CD4-positive, alpha-beta memory T cell (primary cell): ENCODE results near the gene TAF6. TPM values are rescaled to one million over a fixed set of nuclear protein-coding genes. Genes with fewer than 3 reads are reported as not detected.
A peak's percentile ranks its signal among the peaks of the same experiment; 100 is the strongest.

Experiments
- CTCF ChIA-PET: fragments of 350-600 bp; sonication (Branson Sonifier 250); formaldehyde crosslinking; loops from one replicate; lab custom pipeline; 2021; ENCODE audit warnings: inconsistent platforms; ENCODE audit not compliant: partially characterized antibody; lab: Charles Lee
- POLR2A ChIA-PET: fragments of 350-600 bp; sonication (Branson Sonifier 250); formaldehyde crosslinking; loops from one replicate; lab custom pipeline; 2021; ENCODE audit not compliant: partially characterized antibody; lab: Charles Lee
- DNase-seq, 5 donors: peaks; one replicate each; pipeline versions ENCODE4 v3.0.0 to v3.0.0-alpha.2; 2020 to 2022; ENCODE audit warnings: mixed read lengths in 1 of 5
- H3K27ac ChIP-seq: one replicate; pipeline ENCODE4 v1.7.0; 2013; ENCODE audit warnings: low read depth, low read length
- H3K27me3 ChIP-seq: 2 replicates; pipeline ENCODE4 v1.7.0; 2013; ENCODE audit warnings: mild to moderate bottlenecking, low read length, moderate library complexity; ENCODE audit not compliant: insufficient read depth
- H3K36me3 ChIP-seq: 2 replicates; pipeline ENCODE4 v1.7.0; 2013; ENCODE audit warnings: mild to moderate bottlenecking, low read length, moderate library complexity; ENCODE audit not compliant: insufficient read depth
- H3K4me1 ChIP-seq: 2 replicates; pipeline ENCODE4 v1.7.0; 2013; ENCODE audit warnings: mild to moderate bottlenecking, low read length, moderate library complexity; ENCODE audit not compliant: insufficient read depth
- H3K4me3 ChIP-seq, 2 donors: one replicate each; pipeline ENCODE4 v1.7.0; 2013; ENCODE audit warnings: low read length in 2 of 2, mild to moderate bottlenecking in 1 of 2
- H3K9me3 ChIP-seq, 2 donors: one replicate each; pipeline ENCODE4 v1.7.0; 2013; ENCODE audit warnings: low read length in 2 of 2, control low read depth in 1 of 2; ENCODE audit not compliant: control insufficient read depth in 1 of 2
- H3K27ac Mint-ChIP-seq, 7 donors: one replicate each; pipeline ENCODE4 v1.8.0; 2020 to 2021; ENCODE audit warnings: mixed read lengths in 7 of 7, mild to moderate bottlenecking in 6 of 7, inconsistent platforms in 3 of 7, moderate library complexity in 3 of 7
- H3K27me3 Mint-ChIP-seq, 2 donors: one replicate each; pipeline ENCODE4 v1.8.0; 2020 to 2021; ENCODE audit warnings: mixed read lengths in 2 of 2
- H3K36me3 Mint-ChIP-seq, 2 donors: one replicate each; pipeline ENCODE4 v1.8.0; 2020 to 2021; ENCODE audit warnings: mixed read lengths in 2 of 2, inconsistent platforms in 1 of 2, mild to moderate bottlenecking in 1 of 2
- H3K4me1 Mint-ChIP-seq, 4 donors: one replicate each; pipeline ENCODE4 v1.8.0; 2020 to 2021; ENCODE audit warnings: mixed read lengths in 4 of 4, mild to moderate bottlenecking in 1 of 4
- H3K4me3 Mint-ChIP-seq, 8 donors: one replicate each; pipeline ENCODE4 v1.8.0; 2020 to 2021; ENCODE audit warnings: mixed read lengths in 8 of 8, mild to moderate bottlenecking in 7 of 8, moderate library complexity in 6 of 8, inconsistent platforms in 3 of 8
- H3K9me3 Mint-ChIP-seq, 8 donors: one replicate each; pipeline ENCODE4 v1.8.0; 2020 to 2021; ENCODE audit warnings: mixed read lengths in 8 of 8, mild to moderate bottlenecking in 5 of 8, inconsistent platforms in 3 of 8, moderate library complexity in 1 of 8
- intact Hi-C: fragments of 100-400 bp; cut with micrococcal nuclease; formaldehyde crosslinking; loops from one replicate; pipeline ENCODE4 v1.15.1; 2023
- polyA plus RNA-seq, 2 donors: library from polyadenylated mRNA; unstranded; fragments of 300-500 nt; fragmentation: Illumina TruSeq; gene quantifications; one replicate each; pipeline ENCODE4 v1.2.3, GENCODE V29; 2021
- total RNA-seq, 2 experiments: library from RNA; stranded (reverse); gene quantifications; one replicate each; pipeline ENCODE4 v1.2.3, GENCODE V29; 2021

Gene TAF6
- total and polyA plus RNA-seq, 4 experiments from 2014 or later, result 25.3 to 62.2 (median 48.4) TPM

GRCh38 chr7:100124301-100125230, 5.4 kb upstream of the TAF6 start:
- intact Hi-C loops, result no loop called here
- ChIA-PET POLR2A (interaction anchor here (1.1 to 7.9 kb wide), 5 partner anchors 22 to 304 kb away, joined by 3 to 175 read pairs (median 6); partner anchors contain the start of genes AP4M1, MCM7, PVRIG and ZCWPW1), CTCF (interaction anchor here (0.9 to 1.2 kb wide), 4 partner anchors 9 to 283 kb away, joined by 3 to 4 read pairs (median 3); partner anchors contain the start of genes AP4M1 and MCM7)
- Histone ChIP-seq H3K27me3 (no peaks in the 10 kb centered on the region), H3K4me3 (no peak overlapping the region), H3K27ac (no peak overlapping the region), H3K4me1 (peaks cover 45% of the 10 kb centered on the region), H3K9me3 (no peaks in the 10 kb centered on the region), H3K36me3 (peaks cover 9% of the 10 kb centered on the region)
- H3K27me3 Mint-ChIP-seq, result no peaks in the 10 kb centered on the region
- H3K4me3 Mint-ChIP-seq, result peak overlapping the region in 7 of 8 donors; percentile 11 to 96 (median 28)
- peaks cover 0 to 3% (median 0%) of the 10 kb centered on the region in 8 donors for H3K9me3 Mint-ChIP-seq
- peaks cover 26 to 53% (median 36%) of the 10 kb centered on the region in 4 donors for H3K4me1 Mint-ChIP-seq
- H3K27ac Mint-ChIP-seq, result peak overlapping the region; percentile 38 to 98 (median 75)
- no peak for DNase-seq
- H3K36me3 Mint-ChIP-seq, result peaks cover 0 to 37% of the 10 kb centered on the region in 2 donors

- DNase-seq, result no peak
- Histone ChIP-seq H3K4me3 (no peak overlapping the region), H3K27me3 (no peaks in the 10 kb centered on the region), H3K4me1 (peaks cover 43% of the 10 kb centered on the region), H3K9me3 (no peaks in the 10 kb centered on the region), H3K27ac (no peak overlapping the region), H3K36me3 (peaks cover 9% of the 10 kb centered on the region)
- CTCF ChIA-PET, result interaction anchor here (3.5 kb wide), 1 partner anchor 8 kb away, joined by 21 read pairs; no protein-coding TSS in a partner anchor
- intact Hi-C loops, result no loop called here
- H3K4me3 Mint-ChIP-seq, result peak overlapping the region in 1 of 8 donors; percentile 21
- peaks cover 19 to 62% (median 42%) of the 10 kb centered on the region in 4 donors for H3K4me1 Mint-ChIP-seq
- peaks cover 0 to 6% (median 0%) of the 10 kb centered on the region in 8 donors for H3K9me3 Mint-ChIP-seq
- H3K27ac Mint-ChIP-seq, result peak overlapping the region in 6 of 7 donors; percentile 36 to 81 (median 54)
- POLR2A ChIA-PET, result interaction anchor here (1.0 to 7.9 kb wide), 3 partner anchors 20 to 306 kb away, joined by 3 to 175 read pairs (median 3); partner anchors contain the start of genes AP4M1, MCM7, TRIM4 and ZCWPW1
- no peaks in the 10 kb centered on the region for H3K27me3 Mint-ChIP-seq
- H3K36me3 Mint-ChIP-seq, result peaks cover 3 to 48% of the 10 kb centered on the region in 2 donors
These were observed 3.4 kb upstream of the TAF6 start for GRCh38 chr7:100122568-100122967.

- no peak overlapping the region for H3K4me3 ChIP-seq
- H3K9me3 ChIP-seq, result no peaks in the 10 kb centered on the region
- peaks cover 43% of the 10 kb centered on the region for H3K4me1 ChIP-seq
- no peak overlapping the region for H3K27ac ChIP-seq
- no peaks in the 10 kb centered on the region for H3K27me3 ChIP-seq
- H3K4me1 Mint-ChIP-seq, result peaks cover 19 to 62% (median 40%) of the 10 kb centered on the region in 4 donors
- peaks cover 9% of the 10 kb centered on the region for H3K36me3 ChIP-seq
- no peak for DNase-seq
- peaks cover 0 to 6% (median 0%) of the 10 kb centered on the region in 8 donors for H3K9me3 Mint-ChIP-seq
- H3K27me3 Mint-ChIP-seq, result no peaks in the 10 kb centered on the region
- no peak overlapping the region for H3K4me3 Mint-ChIP-seq
- H3K36me3 Mint-ChIP-seq, result peaks cover 3 to 48% of the 10 kb centered on the region in 2 donors
- ChIA-PET POLR2A (interaction anchor here (1.0 to 7.9 kb wide), 3 partner anchors 19 to 307 kb away, joined by 3 to 175 read pairs (median 3); partner anchors contain the start of genes AP4M1, MCM7, TRIM4 and ZCWPW1), CTCF (interaction anchor here (3.5 kb wide), 1 partner anchor 8 kb away, joined by 21 read pairs; no protein-coding TSS in a partner anchor)
- intact Hi-C loops, result no loop called here
- H3K27ac Mint-ChIP-seq, result peak overlapping the region in 3 of 7 donors; percentile 44 to 89 (median 73)
These were observed 2.9 kb upstream of the TAF6 start for GRCh38 chr7:100122067-100122466.

GRCh38 chr7:100120733-100121036, 1.5 kb upstream of the TAF6 start:
- peaks cover 40% of the 10 kb centered on the region for H3K4me1 ChIP-seq
- Mint-ChIP-seq H3K9me3 (peaks cover 0 to 3% (median 0%) of the 10 kb centered on the region in 8 donors), H3K36me3 (peaks cover 3 to 45% of the 10 kb centered on the region in 2 donors), H3K27me3 (no peaks in the 10 kb centered on the region), H3K4me3 (peak overlapping the region; percentile 94 to 99 (median 96)), H3K27ac (peak overlapping the region; percentile 95 to 100 (median 99)), H3K4me1 (peaks cover 14 to 55% (median 34%) of the 10 kb centered on the region in 4 donors)
- ChIA-PET POLR2A (interaction anchor here (0.9 to 7.9 kb wide), 15 partner anchors 9 to 308 kb away, joined by 3 to 175 read pairs (median 6); partner anchors contain the start of genes AP4M1, COPS6, LAMTOR4 and MCM7), CTCF (interaction anchor here (1.1 to 3.5 kb wide), 5 partner anchors 10 to 96 kb away, joined by 3 to 21 read pairs (median 4); no protein-coding TSS in a partner anchor)
- H3K27ac ChIP-seq, result peak overlapping the region; percentile 80
- H3K27me3 ChIP-seq, result no peaks in the 10 kb centered on the region
- intact Hi-C loops, result loop anchor here (1.0 kb wide), 1 partner anchor 28 kb away; the partner anchor contains the start of gene LAMTOR4
- DNase-seq, result no peak
- H3K4me3 ChIP-seq, result peak overlapping the region; percentile 63 to 95
- peaks cover 9% of the 10 kb centered on the region for H3K36me3 ChIP-seq
- no peaks in the 10 kb centered on the region for H3K9me3 ChIP-seq

- peaks cover 3 to 45% of the 10 kb centered on the region in 2 donors for H3K36me3 Mint-ChIP-seq
- peak overlapping the region; percentile 94 to 99 (median 96) for H3K4me3 Mint-ChIP-seq
- no peaks in the 10 kb centered on the region for H3K27me3 Mint-ChIP-seq
- Histone ChIP-seq H3K4me3 (peak overlapping the region; percentile 63 to 95), H3K4me1 (peaks cover 35% of the 10 kb centered on the region), H3K36me3 (peaks cover 9% of the 10 kb centered on the region), H3K27me3 (no peaks in the 10 kb centered on the region), H3K27ac (peak overlapping the region; percentile 80), H3K9me3 (no peaks in the 10 kb centered on the region)
- intact Hi-C loops, result loop anchor here (1.0 kb wide), 4 partner anchors 7 to 39 kb away; partner anchors contain the start of genes AP4M1, LAMTOR4, MCM7 and ZNF3
- ChIA-PET CTCF (interaction anchor here (1.1 to 3.5 kb wide), 6 partner anchors 10 to 287 kb away, joined by 3 to 21 read pairs (median 4); no protein-coding TSS in a partner anchor), POLR2A (interaction anchor here (0.7 to 7.9 kb wide), 18 partner anchors 9 to 469 kb away, joined by 3 to 175 read pairs (median 6); partner anchors contain the start of genes AP4M1, COPS6, LAMTOR4 and MCM7)
- peaks cover 0 to 3% (median 0%) of the 10 kb centered on the region in 8 donors for H3K9me3 Mint-ChIP-seq
- peaks cover 14 to 49% (median 34%) of the 10 kb centered on the region in 4 donors for H3K4me1 Mint-ChIP-seq
- peak; percentile 78 to 88 (median 81) for DNase-seq
- peak overlapping the region; percentile 95 to 100 (median 99) for H3K27ac Mint-ChIP-seq
These were observed 993 bp upstream of the TAF6 start for GRCh38 chr7:100119970-100120732.
